ENCODE measurements around the gene TSPAN2.

The TSPAN2 gene

GRCh38 chr1:115112496-115113375 lies 23.4 kb upstream of the TSPAN2 start:
- no peaks in the 10 kb centered on the region for H3K4me1 ChIP-seq
- TF ChIP-seq CTCF (IDR thresholded peaks at IDR 0.05; ENCODE audit: low read depth, low read length) = peak; percentile 92
- H3K9me3 ChIP-seq = no peaks in the 10 kb centered on the region
- no peaks in the 10 kb centered on the region for H3K27me3 ChIP-seq
- no peaks in the 10 kb centered on the region for H3K36me3 ChIP-seq
- H3K4me3 ChIP-seq (ENCODE audit: low read depth, low read length) = no peak overlapping the region
- DNase-seq = peak; percentile 23

- TF ChIP-seq CTCF (IDR thresholded peaks at IDR 0.05; ENCODE audit: low read depth, low read length) = no peak
- Histone ChIP-seq H3K27me3 (no peaks in the 10 kb centered on the region), H3K4me1 (no peaks in the 10 kb centered on the region), H3K9me3 (no peaks in the 10 kb centered on the region), H3K36me3 (no peaks in the 10 kb centered on the region), H3K4me3 (ENCODE audit: low read depth, low read length) (no peak overlapping the region)
- DNase-seq = no peak
Observed at GRCh38 chr1:115107516-115108260, 18.4 kb upstream of the TSPAN2 start.

- no peak for DNase-seq
- no peaks in the 10 kb centered on the region for H3K27me3 ChIP-seq
- no peak for TF ChIP-seq CTCF (IDR thresholded peaks at IDR 0.05; ENCODE audit: low read depth, low read length)
- H3K4me1 ChIP-seq = no peaks in the 10 kb centered on the region
- H3K36me3 ChIP-seq = no peaks in the 10 kb centered on the region
- no peak overlapping the region for H3K4me3 ChIP-seq (ENCODE audit: low read depth, low read length)
- no peaks in the 10 kb centered on the region for H3K9me3 ChIP-seq
Observed at GRCh38 chr1:115105831-115106230, 16.5 kb upstream of the TSPAN2 start.

- DNase-seq = no peak
- H3K36me3 ChIP-seq = no peaks in the 10 kb centered on the region
- H3K4me1 ChIP-seq = no peaks in the 10 kb centered on the region
- no peaks in the 10 kb centered on the region for H3K9me3 ChIP-seq
- TF ChIP-seq CTCF (IDR thresholded peaks at IDR 0.05; ENCODE audit: low read depth, low read length) = no peak
- H3K4me3 ChIP-seq (ENCODE audit: low read depth, low read length) = no peak overlapping the region
- no peaks in the 10 kb centered on the region for H3K27me3 ChIP-seq
Observed at GRCh38 chr1:115099693-115100050, 10.4 kb upstream of the TSPAN2 start.

GRCh38 chr1:115098979-115099692 lies 9.8 kb upstream of the TSPAN2 start:
- TF ChIP-seq CTCF (IDR thresholded peaks at IDR 0.05; ENCODE audit: low read depth, low read length) = no peak
- no peak for DNase-seq
- Histone ChIP-seq H3K4me1 (no peaks in the 10 kb centered on the region), H3K36me3 (no peaks in the 10 kb centered on the region), H3K9me3 (no peaks in the 10 kb centered on the region), H3K4me3 (ENCODE audit: low read depth, low read length) (no peak overlapping the region), H3K27me3 (no peaks in the 10 kb centered on the region)

All from BE2C (cell line).